Neuronal stem cell (in vitro differentiated cells): Measurements from ENCODE around the gene RAB6B.

Source experiments
- DNase-seq: peaks from one replicate; pipeline ENCODE4 v3.0.0-alpha.2; 2013; ENCODE audit warnings: low spot score
- H2AFZ ChIP-seq: one replicate; pipeline ENCODE4 v1.6.1; 2013; ENCODE audit warnings: mild to moderate bottlenecking, low read length, inconsistent platforms
- H2AK5ac ChIP-seq: 2 replicates; pipeline ENCODE4 v1.6.1; 2013; ENCODE audit warnings: low read depth, mild to moderate bottlenecking, inconsistent platforms, low read length, moderate library complexity, mixed read lengths
- H2BK120ac ChIP-seq: 2 replicates; pipeline ENCODE4 v1.6.1; 2013; ENCODE audit warnings: low read depth, mild to moderate bottlenecking, inconsistent platforms, low read length, moderate library complexity, mixed read lengths
- H2BK12ac ChIP-seq: one replicate; pipeline ENCODE4 v1.6.1; 2013; ENCODE audit warnings: low read length, inconsistent platforms
- H2BK15ac ChIP-seq: 2 replicates; pipeline ENCODE4 v1.6.1; 2013; ENCODE audit warnings: mild to moderate bottlenecking, low read length, inconsistent platforms, mixed read lengths
- H2BK5ac ChIP-seq: one replicate; pipeline ENCODE4 v1.6.1; 2013; ENCODE audit warnings: inconsistent platforms, mild to moderate bottlenecking, low read length, moderate library complexity
- H3K14ac ChIP-seq: one replicate; pipeline ENCODE4 v1.6.1; 2013; ENCODE audit warnings: low read length, inconsistent platforms
- H3K18ac ChIP-seq: 2 replicates; pipeline ENCODE4 v1.6.1; 2013; ENCODE audit warnings: low read length, inconsistent platforms
- H3K23ac ChIP-seq: 2 replicates; pipeline ENCODE4 v1.6.1; 2013; ENCODE audit warnings: low read depth, mild to moderate bottlenecking, mixed read lengths, low read length, inconsistent platforms; ENCODE audit not compliant: poor library complexity
- H3K27ac ChIP-seq: replicated peaks from 3 replicates; pipeline ENCODE4 v1.5.1; 2013; ENCODE audit warnings: low read length, inconsistent platforms
- H3K27me3 ChIP-seq, 3 experiments: 2 replicates each; pipeline ENCODE4 v1.6.1; 2013; ENCODE audit warnings: low read length in 3 of 3, mild to moderate bottlenecking in 2 of 3, inconsistent platforms in 1 of 3, low read depth in 1 of 3, mixed read lengths in 1 of 3, moderate library complexity in 1 of 3; ENCODE audit not compliant: control insufficient read depth in 3 of 3, insufficient read depth in 3 of 3
- H3K36me3 ChIP-seq, 2 donors: replicated peaks in 1 of 2; 2 replicates each; pipeline ENCODE4 v1.6.1; 2013; ENCODE audit warnings: low read length in 2 of 2; ENCODE audit not compliant: control insufficient read depth in 2 of 2, insufficient read depth in 2 of 2
- H3K4ac ChIP-seq: 2 replicates; pipeline ENCODE4 v1.6.1; 2013; ENCODE audit warnings: inconsistent platforms, mild to moderate bottlenecking, low read length, moderate library complexity
- H3K4me1 ChIP-seq, 2 donors: 1 replicate in 1 of 2; 2 replicates in 1 of 2; pipeline ENCODE4 v1.6.1; 2013; ENCODE audit warnings: low read length in 2 of 2, low read depth in 1 of 2; ENCODE audit not compliant: control insufficient read depth in 2 of 2, insufficient read depth in 1 of 2
- H3K4me2 ChIP-seq: one replicate; pipeline ENCODE4 v1.6.1; 2013; ENCODE audit warnings: mild to moderate bottlenecking, low read length, inconsistent platforms; ENCODE audit not compliant: insufficient read depth, poor library complexity, severe bottlenecking
- H3K4me3 ChIP-seq, 2 donors: 2 replicates each; pipeline ENCODE4 v1.5.1; 2013; ENCODE audit warnings: low read length in 2 of 2, mild to moderate bottlenecking in 2 of 2, inconsistent platforms in 1 of 2, moderate library complexity in 1 of 2
- H3K79me1 ChIP-seq: one replicate; pipeline ENCODE4 v1.6.1; 2013; ENCODE audit warnings: low read depth, mild to moderate bottlenecking, inconsistent platforms, low read length, moderate library complexity
- H3K9ac ChIP-seq: one replicate; pipeline ENCODE4 v1.6.1; 2013; ENCODE audit warnings: mild to moderate bottlenecking, low read depth, low read length, inconsistent platforms; ENCODE audit not compliant: poor library complexity
- H3K9me3 ChIP-seq, 2 donors: replicated peaks in 1 of 2; 2 replicates each; pipeline versions ENCODE3 to v1.6.1; 2013; ENCODE audit warnings: low read length in 2 of 2, mild to moderate bottlenecking in 2 of 2, inconsistent platforms in 1 of 2, low read depth in 1 of 2, mixed read lengths in 1 of 2, moderate library complexity in 1 of 2; ENCODE audit not compliant: control insufficient read depth in 2 of 2, insufficient read depth in 1 of 2
- H4K8ac ChIP-seq: one replicate; pipeline ENCODE4 v1.6.1; 2013; ENCODE audit warnings: low read depth, mild to moderate bottlenecking, inconsistent platforms, low read length, moderate library complexity
- H4K91ac ChIP-seq: one replicate; pipeline ENCODE4 v1.6.1; 2013; ENCODE audit warnings: low read length, low read depth, mild to moderate bottlenecking, inconsistent platforms; ENCODE audit not compliant: poor library complexity
- WGBS, 2 donors: extraction: QIAGEN DNeasy Blood & Tissue Kit; methylation state at CpG; one replicate each; pipeline ENCODE4 v1.1.7; 2013; ENCODE audit warnings: missing lambda C conversion rate in 2 of 2, mixed read lengths in 1 of 2; ENCODE audit not compliant: insufficient read length in 2 of 2, insufficient replicate concordance in 1 of 2; ENCODE audit errors: extremely low coverage in 2 of 2; 5-methylcytosine and 5-hydroxymethylcytosine counted together

Gene RAB6B

GRCh38 chr3:133926736-133927539, 31.3 kb upstream of the RAB6B start:
- Histone ChIP-seq H2BK120ac (peak overlapping the region; percentile 51), H3K4ac (no peak overlapping the region), H2AFZ (peak overlapping the region; percentile 92), H3K27ac (no peak overlapping the region), H3K4me2 (peak overlapping the region; percentile 91), H3K23ac (no peak overlapping the region), H4K8ac (no peak overlapping the region), H3K9ac (peak overlapping the region; percentile 24), H2BK5ac (no peak overlapping the region), H2BK15ac (no peak overlapping the region), H3K4me1 (peaks cover 0 to 3% of the 10 kb centered on the region in 2 donors), H3K14ac (no peak overlapping the region), H3K18ac (peak overlapping the region; percentile 87), H3K36me3 (no peaks in the 10 kb centered on the region), H3K4me3 (peak overlapping the region; percentile 34 to 77), H3K9me3 (no peaks in the 10 kb centered on the region), H4K91ac (no peak overlapping the region), H2BK12ac (no peak overlapping the region), H3K79me1 (no peaks in the 10 kb centered on the region), H2AK5ac (no peak overlapping the region), H3K27me3 (peaks cover 0 to 45% (median 16%) of the 10 kb centered on the region in 3 experiments)
- DNase-seq = peak; percentile 18
- no CpG with 5 or more reads among the region's 34 CpGs for WGBS, 2 donors

GRCh38 chr3:133925960-133926735, 30.5 kb upstream of the RAB6B start:
- Histone ChIP-seq H2AFZ (no peak overlapping the region), H3K4me2 (no peak overlapping the region), H3K79me1 (no peaks in the 10 kb centered on the region), H3K36me3 (no peaks in the 10 kb centered on the region), H3K27ac (no peak overlapping the region), H2BK15ac (no peak overlapping the region), H3K4me3 (no peak overlapping the region), H3K14ac (no peak overlapping the region), H3K27me3 (peaks cover 0 to 45% (median 16%) of the 10 kb centered on the region in 3 experiments), H2BK120ac (no peak overlapping the region), H4K8ac (no peak overlapping the region), H3K23ac (no peak overlapping the region), H3K18ac (peak overlapping the region; percentile 15), H3K4ac (no peak overlapping the region), H3K9ac (peak overlapping the region; percentile 6), H3K4me1 (peaks cover 0 to 3% of the 10 kb centered on the region in 2 donors), H2AK5ac (no peak overlapping the region), H2BK5ac (no peak overlapping the region), H2BK12ac (no peak overlapping the region), H3K9me3 (no peaks in the 10 kb centered on the region), H4K91ac (no peak overlapping the region)
- no peak for DNase-seq
- WGBS, 2 donors = no CpG with 5 or more reads among the region's 10 CpGs

GRCh38 chr3:133924041-133924440, 28.4 kb upstream of the RAB6B start:
- H4K8ac ChIP-seq = no peak overlapping the region
- no peak for DNase-seq
- H3K4me1 ChIP-seq = peaks cover 0 to 3% of the 10 kb centered on the region in 2 donors
- H3K27me3 ChIP-seq = peaks cover 0 to 36% (median 16%) of the 10 kb centered on the region in 3 experiments
- WGBS, 2 donors = 100% methylated on average over 2 of the region's 4 CpGs; no CpG with 5 or more reads in 1 of the 2 donors
- H3K14ac ChIP-seq = no peak overlapping the region
- no peak overlapping the region for H2AK5ac ChIP-seq
- no peak overlapping the region for H3K27ac ChIP-seq
- no peak overlapping the region for H2BK120ac ChIP-seq
- H2BK15ac ChIP-seq = no peak overlapping the region
- no peak overlapping the region for H4K91ac ChIP-seq
- H3K18ac ChIP-seq = no peak overlapping the region
- no peak overlapping the region for H3K4me2 ChIP-seq
- no peak overlapping the region for H3K4ac ChIP-seq
- H2BK5ac ChIP-seq = no peak overlapping the region
- no peaks in the 10 kb centered on the region for H3K79me1 ChIP-seq
- H3K23ac ChIP-seq = no peak overlapping the region
- no peak overlapping the region for H2BK12ac ChIP-seq
- no peaks in the 10 kb centered on the region for H3K9me3 ChIP-seq
- no peak overlapping the region for H3K9ac ChIP-seq
- no peak overlapping the region for H3K4me3 ChIP-seq
- H2AFZ ChIP-seq = no peak overlapping the region
- no peaks in the 10 kb centered on the region for H3K36me3 ChIP-seq

- Histone ChIP-seq H2AFZ (no peak overlapping the region), H3K4me3 (no peak overlapping the region), H3K4me2 (no peak overlapping the region), H3K18ac (no peak overlapping the region), H2BK15ac (no peak overlapping the region), H3K23ac (no peak overlapping the region), H3K4ac (no peak overlapping the region), H3K27ac (no peak overlapping the region), H2BK5ac (no peak overlapping the region), H3K4me1 (no peaks in the 10 kb centered on the region), H2BK12ac (no peak overlapping the region), H3K36me3 (no peaks in the 10 kb centered on the region), H3K79me1 (no peaks in the 10 kb centered on the region), H3K9me3 (no peaks in the 10 kb centered on the region), H4K8ac (no peak overlapping the region), H3K9ac (no peak overlapping the region), H2BK120ac (no peak overlapping the region), H3K27me3 (peaks cover 0 to 14% (median 3%) of the 10 kb centered on the region in 3 experiments), H2AK5ac (no peak overlapping the region), H3K14ac (no peak overlapping the region), H4K91ac (no peak overlapping the region)
- WGBS, 2 donors = no CpG with 5 or more reads among the region's 1 CpG
- DNase-seq = no peak
These were observed 25.9 kb upstream of the RAB6B start for GRCh38 chr3:133921592-133921991.
